Activated CD4-positive, alpha-beta T cell treated with anti-CD3 and anti-CD28 coated beads, Interleukin-10, Interleukin-2, amounts not matched to agents 100 ng/mL and 50 ng/mL, durations not matched to agents 16 hours and 8 hours (primary cell): ENCODE measurements around the gene CHD9.
"Not testable (repeated sequence)": the region's sequence is repeated elsewhere in the genome, so short reads cannot be mapped to it uniquely, and the experiment has no call there.

Source experiments
- DNase-seq: peaks from one replicate; pipeline ENCODE4 v3.0.0-alpha.2; 2020

Gene CHD9

DNA sequence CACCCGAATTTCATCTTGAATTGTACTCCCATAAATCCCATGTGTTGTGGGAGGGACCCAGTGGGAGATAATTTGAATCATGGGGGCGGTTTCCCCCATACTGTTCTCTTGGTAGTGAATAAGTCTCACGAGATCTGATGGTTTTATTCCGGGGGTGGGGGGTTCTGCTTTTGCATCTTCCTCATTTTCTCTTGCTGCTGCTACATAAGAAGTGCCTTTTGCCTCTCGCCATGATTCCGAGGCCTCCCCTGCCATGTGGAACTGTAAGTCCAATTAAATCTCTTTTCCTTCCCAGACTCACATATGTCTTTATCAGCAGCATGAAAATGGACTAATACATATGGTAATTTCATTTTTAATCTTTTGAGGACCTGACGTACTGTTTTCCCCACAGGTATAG lies 20.7 kb downstream of the CHD9 start:
- DNase-seq: not testable (repeated sequence)

- peak; percentile 19 for DNase-seq
Observed at GRCh38 chr16:53078247-53078646, 23.5 kb downstream of the CHD9 start.

- no peak for DNase-seq
Observed at GRCh38 chr16:53078765-53079485, 24.1 kb downstream of the CHD9 start.

GRCh38 chr16:53080345-53081031 lies 25.7 kb downstream of the CHD9 start:
- no peak for DNase-seq

DNA sequence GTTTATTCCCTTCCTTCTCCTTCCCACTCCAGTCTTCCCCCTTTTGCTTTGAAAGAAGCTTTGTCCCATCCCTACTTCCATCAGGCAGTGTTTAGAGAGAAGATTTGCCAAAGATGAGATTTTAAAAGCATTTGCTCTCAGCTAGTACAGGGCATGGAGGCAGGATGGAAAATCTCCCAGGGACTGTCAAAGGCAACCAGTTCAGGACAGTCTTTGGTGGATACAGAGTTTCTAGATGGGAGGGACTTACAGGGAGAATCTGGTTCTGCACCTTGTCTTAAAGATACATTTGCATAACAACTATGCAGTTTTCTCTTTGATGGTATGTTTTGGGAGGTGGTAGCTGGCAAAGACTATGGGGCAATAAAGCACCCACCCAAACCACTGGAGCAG lies 26.2 kb downstream of the CHD9 start:
- DNase-seq: no peak

GRCh38 chr16:53081686-53082407 lies 27.1 kb downstream of the CHD9 start:
- no peak for DNase-seq

- DNase-seq: no peak
Observed at GRCh38 chr16:53082509-53082908, 27.7 kb downstream of the CHD9 start.

DNA sequence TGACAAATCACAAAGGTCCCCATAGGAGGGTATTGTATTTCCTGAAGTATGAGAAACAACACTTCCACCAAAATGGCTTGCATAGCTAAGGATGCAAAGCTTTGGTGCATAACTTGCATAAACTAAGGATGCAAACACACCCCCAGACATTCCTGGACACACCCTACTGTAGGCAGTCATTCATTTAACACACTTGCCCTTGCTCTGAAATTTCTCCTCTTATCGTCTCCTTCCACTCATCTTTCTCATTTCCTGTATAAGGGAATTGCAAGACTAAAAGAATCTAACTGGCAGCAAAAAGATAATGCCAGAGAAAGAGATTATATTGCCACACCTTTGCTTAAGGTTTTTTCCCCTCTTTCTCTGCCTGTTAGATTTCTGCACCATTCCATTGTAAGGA lies 28.3 kb downstream of the CHD9 start:
- DNase-seq: no peak

DNA sequence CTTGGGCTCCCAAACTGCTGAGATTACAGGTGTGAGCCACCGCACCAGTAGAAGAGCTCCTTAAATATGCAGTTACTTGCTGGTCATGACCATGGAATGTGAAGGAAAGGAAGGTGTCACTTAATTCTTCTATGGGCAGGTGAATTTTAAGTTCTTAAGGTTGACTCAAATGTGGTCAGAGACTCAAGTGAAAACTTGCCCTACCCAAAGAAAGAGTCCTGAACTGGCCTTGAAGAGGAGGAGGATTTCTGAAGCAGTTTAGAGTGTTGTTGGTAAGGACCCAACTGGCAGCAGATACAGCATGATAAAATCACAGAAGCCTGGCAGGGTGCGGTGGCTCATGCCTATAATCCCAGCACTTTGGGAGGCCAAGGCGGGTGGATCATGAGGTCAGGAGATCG lies 29.4 kb downstream of the CHD9 start:
- DNase-seq: no peak

GRCh38 chr16:53084746-53085334 lies 30.0 kb downstream of the CHD9 start:
- DNase-seq: no peak

DNA sequence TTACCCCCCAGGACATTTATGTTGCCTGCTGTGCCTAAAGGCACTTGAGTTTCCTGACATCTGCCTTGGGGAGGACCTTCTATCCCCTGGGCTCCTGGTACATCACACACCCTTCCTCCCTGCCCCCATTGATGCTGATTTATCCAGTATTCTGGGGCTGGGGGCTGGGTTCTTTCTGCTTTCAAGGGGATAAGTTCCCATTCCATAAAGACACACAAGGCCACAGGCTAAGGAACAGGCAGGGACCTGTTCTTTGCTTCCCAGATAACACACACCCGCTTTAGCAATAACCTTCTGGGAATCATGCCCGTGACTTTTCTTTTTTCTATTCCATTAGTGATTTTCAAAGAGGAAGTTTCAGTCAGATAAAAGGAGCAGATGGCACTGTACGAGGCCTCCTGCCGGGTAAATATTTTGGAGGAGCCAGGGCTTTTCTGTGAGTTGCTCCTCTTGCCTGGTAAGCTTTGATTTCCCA lies 30.6 kb downstream of the CHD9 start:
- DNase-seq: no peak

- DNase-seq: no peak
Observed at GRCh38 chr16:53085931-53086421, 31.2 kb downstream of the CHD9 start.

- DNase-seq: no peak
Observed at GRCh38 chr16:53087101-53087500, 32.3 kb downstream of the CHD9 start.

DNA sequence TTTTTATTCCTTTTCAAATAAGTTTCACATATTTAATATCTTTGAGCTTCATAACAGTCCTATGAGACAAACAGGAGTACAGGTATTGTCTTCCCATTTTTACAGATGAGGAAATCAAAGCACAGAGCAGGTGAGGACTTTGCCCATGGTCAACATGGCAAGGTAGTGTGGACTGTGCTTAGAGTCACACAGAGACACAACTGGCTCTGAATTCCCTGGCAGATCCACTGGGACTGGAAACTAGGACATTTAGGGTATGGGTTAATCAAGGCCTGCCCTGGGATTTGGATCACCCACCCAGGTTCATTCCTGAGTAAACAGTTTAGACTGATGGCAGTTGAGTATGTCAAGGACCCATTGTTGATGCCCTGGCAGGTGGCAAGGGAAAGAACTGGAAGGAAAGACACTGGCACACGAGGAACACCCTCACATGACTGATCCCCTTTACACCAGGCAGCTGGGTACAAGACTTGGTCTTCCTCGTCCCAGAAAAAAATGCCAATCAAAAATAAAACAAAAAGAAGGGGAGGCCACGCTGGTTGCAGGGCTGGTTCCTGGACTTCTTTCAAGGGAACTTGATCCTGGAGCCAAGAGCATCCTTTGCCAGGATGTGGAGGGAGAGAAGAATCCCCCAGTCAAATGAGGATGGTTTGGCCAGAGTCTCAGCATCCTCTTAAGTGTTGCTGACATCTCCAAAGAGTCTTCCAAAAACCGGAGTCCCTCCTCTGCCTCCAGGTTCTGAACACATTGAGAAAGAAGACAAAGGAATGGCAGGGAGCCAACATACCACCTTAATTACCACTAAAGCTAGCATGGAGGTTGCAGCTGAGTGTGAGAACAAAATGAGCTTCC lies 34.9 kb downstream of the CHD9 start:
- DNase-seq: no peak

DNA sequence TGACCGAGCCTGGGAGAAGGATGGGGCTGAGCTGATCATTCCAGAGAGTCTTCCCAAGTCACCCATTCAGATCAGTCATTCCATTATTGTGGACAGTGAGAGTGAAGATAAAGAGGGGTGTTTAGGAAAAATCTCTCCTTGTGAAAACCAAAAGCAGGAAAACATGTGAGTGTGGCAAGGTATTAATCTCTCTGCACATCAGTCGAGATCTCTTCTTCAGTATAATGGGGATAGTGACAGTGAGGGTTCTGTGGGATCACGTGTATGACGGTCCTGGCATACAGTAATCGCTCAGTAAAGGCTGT lies 35.4 kb downstream of the CHD9 start:
- DNase-seq: no peak

GRCh38 chr16:53090591-53091411 lies 36.0 kb downstream of the CHD9 start:
- DNase-seq: peak; percentile 26

GRCh38 chr16:53091466-53092211 lies 36.8 kb downstream of the CHD9 start:
- DNase-seq: peak; percentile 71

DNA sequence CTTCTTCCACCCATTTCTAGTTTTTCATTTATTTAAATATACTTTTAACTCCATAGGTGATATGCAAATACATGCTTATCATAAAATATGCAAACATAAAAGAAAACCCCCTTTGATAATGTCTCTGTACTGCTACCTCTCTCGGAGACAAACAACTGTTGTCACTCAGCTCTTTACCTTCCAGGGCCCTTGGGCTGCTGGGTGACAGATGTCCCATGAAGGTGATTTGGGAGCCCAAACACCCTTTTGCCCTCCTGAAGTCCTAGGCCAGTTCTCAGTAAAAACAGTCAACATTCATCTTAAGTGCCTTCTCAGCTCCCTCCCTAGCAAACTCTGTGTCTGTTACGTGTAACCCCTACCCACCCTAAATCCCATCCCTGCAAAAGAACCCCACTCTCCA lies 37.5 kb downstream of the CHD9 start:
- no peak for DNase-seq

DNA sequence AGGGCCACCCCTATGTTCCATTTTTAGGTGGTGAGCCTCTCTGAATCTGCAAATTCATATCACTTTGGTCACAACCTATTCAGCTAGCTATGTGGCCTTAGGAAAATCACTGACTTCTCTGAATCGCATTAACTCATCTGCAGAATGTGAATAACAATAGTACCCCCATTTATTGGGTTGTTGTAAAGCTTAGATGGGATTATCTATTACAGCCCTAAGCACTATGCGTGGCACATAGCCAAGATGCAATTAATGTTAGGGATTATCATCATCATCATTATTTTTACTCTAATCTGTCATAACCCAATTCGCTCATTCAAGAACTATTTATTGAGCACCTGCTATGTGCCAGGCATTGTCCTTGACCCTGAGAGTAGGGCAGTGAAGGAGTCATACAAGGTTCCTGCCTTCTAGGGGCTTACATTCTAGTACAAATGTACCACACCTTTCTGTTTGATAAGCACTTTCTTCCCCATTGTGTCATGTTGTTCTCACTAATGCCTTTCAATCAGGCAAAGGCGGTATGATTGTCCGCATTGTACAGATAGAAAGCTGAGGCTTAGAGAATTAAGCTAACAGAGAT lies 38.5 kb downstream of the CHD9 start:
- no peak for DNase-seq

GRCh38 chr16:53094013-53094630 lies 39.3 kb downstream of the CHD9 start:
- peak; percentile 23 for DNase-seq
